Gastrocnemius medialis (tissue), 4 donors: Measurements from ENCODE around the gene ORAI2. TPM values are rescaled to one million over a fixed set of nuclear protein-coding genes. Genes with fewer than 3 reads are reported as not detected.
"Not testable (repeated sequence)": the region's sequence is repeated elsewhere in the genome, so short reads cannot be mapped to it uniquely, and the experiment has no call there.

Experiments
- ATAC-seq, 2 donors: fragments of 150-250 bp; one replicate each; pipeline ENCODE4 v1.9.1; 2016
- DNase-seq, 2 donors: peaks; one replicate each; pipeline ENCODE4 v3.0.0-alpha.2; 2019
- H3K27ac ChIP-seq, 4 donors: fragments of 200-600 bp; sonication (generic); 1 replicate in 1 of 4; 2 replicates in 3 of 4; pipeline ENCODE4 v1.5.1; 2016 to 2018; ENCODE audit warnings: mild to moderate bottlenecking in 2 of 4, moderate library complexity in 1 of 4
- H3K27me3 ChIP-seq, 3 donors: fragments of 200-600 bp; sonication (generic) in 2 of 3; 1 replicate in 1 of 3; 2 replicates in 2 of 3; pipeline versions ENCODE4 v1.5.1 to v1.6.0; 2016 to 2019; ENCODE audit warnings: mild to moderate bottlenecking in 1 of 3, moderate library complexity in 1 of 3
- H3K36me3 ChIP-seq, 2 donors: fragments of 200-600 bp; sonication (generic) in 1 of 2; one replicate each; pipeline ENCODE4 v1.5.1; 2017 to 2018
- H3K4me1 ChIP-seq, 2 donors: fragments of 200-600 bp; sonication (generic) in 1 of 2; one replicate each; pipeline ENCODE4 v1.5.1; 2016 to 2017; ENCODE audit warnings: mild to moderate bottlenecking in 2 of 2
- H3K4me3 ChIP-seq, 4 donors: fragments of 200-600 bp; sonication (generic) in 3 of 4; 1 replicate in 1 of 4; 2 replicates in 3 of 4; pipeline ENCODE4 v1.5.1; 2016 to 2019; ENCODE audit warnings: mild to moderate bottlenecking in 2 of 4
- H3K9me3 ChIP-seq, 3 donors: fragments of 200-600 bp; sonication (generic) in 2 of 3; 1 replicate in 1 of 3; 2 replicates in 2 of 3; pipeline ENCODE4 v1.5.1; 2016 to 2019
- CTCF ChIP-seq, 5 experiments: fragments of 450-650 bp in 3 of 5; fragments of 200-600 bp in 2 of 5; sonication (generic) in 2 of 5; IDR thresholded peaks in 4 of 5; conservative IDR thresholded peaks in 1 of 5; 1 replicate in 4 of 5; 2 replicates in 1 of 5; pipeline ENCODE4 v1.5.1; 2016 to 2019; ENCODE audit warnings: antibody characterized with exemption in 5 of 5, mild to moderate bottlenecking in 3 of 5, moderate library complexity in 3 of 5
- POLR2A ChIP-seq, 2 donors: fragments of 450-650 bp; IDR thresholded peaks; one replicate each; pipeline ENCODE4 v1.6.1; 2017; ENCODE audit warnings: antibody characterized with exemption in 2 of 2, mild to moderate bottlenecking in 2 of 2, moderate library complexity in 2 of 2
- in situ Hi-C, 4 donors: fragments of 200-750 bp; cut with MboI; loops; one replicate each; pipeline versions ENCODE4 v1.15.0 to v1.8.0; 2017; ENCODE audit warnings: low sequenced_read_pairs in 4 of 4
- intact Hi-C: fragments of 100-400 bp; cut with DNase I; formaldehyde crosslinking; loops from one replicate; pipeline ENCODE4 v1.15.1; 2023; ENCODE audit warnings: low total_unique reads
- total RNA-seq, 4 donors: library from RNA; depleted of rRNA; stranded (reverse); fragments of >200 nt; gene quantifications; one replicate each; pipeline versions ENCODE4 v1.1.0 to v1.2.3, GENCODE V29; 2016

Gene ORAI2
- total RNA-seq, 4 donors from 2014 or later = 1.8 to 4.1 (median 2.3) TPM

GRCh38 chr7:102478314-102479208, 45.2 kb downstream of the ORAI2 start, which contains the start of gene POLR2J:
TSS of gene POLR2J (minus strand) at chr7:102478922. CDS start at chr7:102478860, 62 bp downstream.
- H3K36me3 ChIP-seq, H3K4me1 ChIP-seq, H3K27me3 ChIP-seq, H3K9me3 ChIP-seq, intact Hi-C loops, in situ Hi-C loops: not testable (repeated sequence)
- ATAC-seq (peak; percentile 76 to 88), DNase-seq (peak; percentile 71 to 78)
- Histone ChIP-seq H3K27ac (peak within 1 kb of the TSS; percentile 71 to 78 (median 74)), H3K4me3 (peak within 1 kb of the TSS in 3 of 4 donors; percentile 60 to 69 (median 68))
- TF ChIP-seq CTCF (IDR thresholded peaks at IDR 0.05 in 4 of 5, conservative IDR thresholded peaks at IDR 0.05 in 1 of 5) (peak in 4 of 5 experiments; percentile 47 to 62 (median 51)), POLR2A (IDR thresholded peaks at IDR 0.05) (peak; percentile 34 to 41)

GRCh38 chr7:102479209-102479584, 45.8 kb downstream of the ORAI2 start:
- ATAC-seq = peak; percentile 9 to 23
- DNase-seq, H3K4me3 ChIP-seq, H3K9me3 ChIP-seq, intact Hi-C loops, H3K36me3 ChIP-seq, in situ Hi-C loops, H3K4me1 ChIP-seq, H3K27me3 ChIP-seq: not testable (repeated sequence)
- H3K27ac ChIP-seq = peak overlapping the region in 3 of 4 donors; percentile 50 to 78 (median 71)

- TF ChIP-seq CTCF (IDR thresholded peaks at IDR 0.05 in 4 of 5, conservative IDR thresholded peaks at IDR 0.05 in 1 of 5) = peak; percentile 14 to 74 (median 67)
- H3K36me3 ChIP-seq, H3K27me3 ChIP-seq, intact Hi-C loops, H3K9me3 ChIP-seq, H3K4me1 ChIP-seq, in situ Hi-C loops, H3K4me3 ChIP-seq: not testable (repeated sequence)
- ATAC-seq (peak in 1 of 2 donors; percentile 23), DNase-seq (peak; percentile 3 to 64)
- peak overlapping the region in 3 of 4 donors; percentile 34 to 54 (median 37) for H3K27ac ChIP-seq
Observed at GRCh38 chr7:102479982-102480637, 46.7 kb downstream of the ORAI2 start.

GRCh38 chr7:102481962-102482361, 48.6 kb downstream of the ORAI2 start:
- ATAC-seq, H3K4me3 ChIP-seq, H3K9me3 ChIP-seq, H3K27me3 ChIP-seq, intact Hi-C loops, H3K27ac ChIP-seq, DNase-seq, H3K4me1 ChIP-seq, H3K36me3 ChIP-seq, in situ Hi-C loops: not testable (repeated sequence)

GRCh38 chr7:102484317-102484716, 50.9 kb downstream of the ORAI2 start:
- ATAC-seq = not testable (repeated sequence)

GRCh38 chr7:102490529-102491075, 57.2 kb downstream of the ORAI2 start:
- ATAC-seq (peak; percentile 48 to 57), DNase-seq (peak; percentile 3 to 74)
- H3K9me3 ChIP-seq, in situ Hi-C loops, H3K27ac ChIP-seq, intact Hi-C loops, H3K4me3 ChIP-seq, H3K4me1 ChIP-seq, H3K36me3 ChIP-seq, H3K27me3 ChIP-seq: not testable (repeated sequence)

More at GRCh38 chr7:102484317-102484716, 50.9 kb downstream of the ORAI2 start:
- H3K27ac ChIP-seq, DNase-seq, in situ Hi-C loops, H3K27me3 ChIP-seq, H3K36me3 ChIP-seq, H3K4me1 ChIP-seq, H3K9me3 ChIP-seq, intact Hi-C loops, H3K4me3 ChIP-seq: not testable (repeated sequence)

- in situ Hi-C loops, H3K4me3 ChIP-seq, H3K27me3 ChIP-seq, H3K36me3 ChIP-seq, DNase-seq, intact Hi-C loops, H3K9me3 ChIP-seq, H3K4me1 ChIP-seq: not testable (repeated sequence)
- peak; percentile 84 to 88 for ATAC-seq
- H3K27ac ChIP-seq = peak overlapping the region in 1 of 4 donors; percentile 61
Observed at GRCh38 chr7:102493220-102493935, 60.0 kb downstream of the ORAI2 start.

GRCh38 chr7:102494026-102494425, 60.7 kb downstream of the ORAI2 start:
- in situ Hi-C loops, H3K4me1 ChIP-seq, H3K4me3 ChIP-seq, intact Hi-C loops, H3K36me3 ChIP-seq, H3K9me3 ChIP-seq, H3K27me3 ChIP-seq: not testable (repeated sequence)
- ATAC-seq (peak in 1 of 2 donors; percentile 1), DNase-seq (peak in 1 of 2 donors; percentile 15)
- H3K27ac ChIP-seq = peak overlapping the region; percentile 61 to 78 (median 73)
